BLaER1 (cell line): ENCODE results near the gene LTF.
"Not testable (repeated sequence)": the region's sequence is repeated elsewhere in the genome, so short reads cannot be mapped to it uniquely, and the experiment has no call there.

ENCODE experiments used
- H3K27ac ChIP-seq: shearing (Covaris generic); formaldehyde crosslinking; 2 replicates; pipeline ENCODE4 v1.8.1; 2022
- H3K27me3 ChIP-seq: shearing (Covaris generic); formaldehyde crosslinking; 2 replicates; pipeline ENCODE4 v1.8.1; 2022
- H3K36me3 ChIP-seq: shearing (Covaris generic); formaldehyde crosslinking; 2 replicates; pipeline ENCODE4 v1.8.1; 2022
- H3K4me1 ChIP-seq: shearing (Covaris generic); formaldehyde crosslinking; 2 replicates; pipeline ENCODE4 v1.8.1; 2022
- H3K4me2 ChIP-seq: shearing (Covaris generic); formaldehyde crosslinking; 2 replicates; pipeline ENCODE4 v1.8.1; 2022
- H3K4me3 ChIP-seq: shearing (Covaris generic); formaldehyde crosslinking; 2 replicates; pipeline ENCODE4 v1.8.1; 2022
- H3K9ac ChIP-seq: shearing (Covaris generic); formaldehyde crosslinking; 2 replicates; pipeline ENCODE4 v1.8.1; 2022
- H3K9me3 ChIP-seq: shearing (Covaris generic); formaldehyde crosslinking; 2 replicates; pipeline ENCODE4 v1.8.1; 2022
- H4K20me1 ChIP-seq: shearing (Covaris generic); formaldehyde crosslinking; 2 replicates; pipeline ENCODE4 v1.8.1; 2022
- Cebpa-rat ChIP-seq: shearing (Covaris generic); IDR thresholded peaks from 2 replicates; pipeline ENCODE4 v1.8.1; 2022

LTF gene

GRCh38 chr3:46500656-46501635 lies 36.2 kb upstream of the LTF start:
- H3K4me2 ChIP-seq: peak overlapping the region; percentile 51
- no peak overlapping the region for H3K9ac ChIP-seq
- H3K36me3 ChIP-seq: no peaks in the 10 kb centered on the region
- H3K27ac ChIP-seq: no peak overlapping the region
- no peaks in the 10 kb centered on the region for H3K27me3 ChIP-seq
- no peak overlapping the region for H3K4me3 ChIP-seq
- peaks cover 34% of the 10 kb centered on the region for H3K4me1 ChIP-seq
- peaks cover 20% of the 10 kb centered on the region for H3K9me3 ChIP-seq
- no peak for TF ChIP-seq Cebpa-rat
- H4K20me1 ChIP-seq: no peaks in the 10 kb centered on the region

DNA sequence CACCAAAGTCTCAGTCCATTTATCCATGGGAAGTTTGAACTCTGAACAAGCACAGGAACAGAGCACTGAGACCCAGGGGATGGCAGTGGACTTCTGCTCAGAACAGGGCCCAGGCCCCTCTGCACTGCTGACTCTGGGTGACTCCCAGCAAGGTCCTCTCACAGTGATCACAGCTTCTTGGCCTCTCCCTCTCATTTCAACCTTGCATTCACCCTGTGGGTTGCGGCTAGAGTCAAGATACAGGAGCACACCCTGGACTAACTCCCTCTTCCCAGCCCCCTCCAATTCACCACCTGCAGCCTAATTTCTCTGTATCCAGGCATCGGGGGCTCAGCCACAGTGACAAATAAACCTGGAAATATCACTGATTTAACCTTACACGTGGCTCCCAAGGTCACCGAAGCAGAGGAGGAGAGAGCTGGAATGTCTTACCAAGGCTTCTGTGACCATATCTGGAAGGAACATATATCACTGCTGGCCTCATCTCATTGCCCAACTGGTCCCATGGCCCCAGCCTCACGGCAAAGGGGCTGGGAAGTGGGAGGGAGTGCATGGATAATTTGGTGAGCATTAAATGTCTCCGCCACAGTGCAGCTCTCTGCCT lies 34.3 kb upstream of the LTF start:
- H3K9me3 ChIP-seq: peaks cover 9% of the 10 kb centered on the region
- H3K27ac ChIP-seq: 0 out of 2 replicates have a peak overlapping the region, but pooled peaks have one; percentile 30
- no peak overlapping the region for H3K4me3 ChIP-seq
- no peak overlapping the region for H3K4me2 ChIP-seq
- no peak overlapping the region for H3K9ac ChIP-seq
- peaks cover 37% of the 10 kb centered on the region for H3K4me1 ChIP-seq
- H3K27me3 ChIP-seq: no peaks in the 10 kb centered on the region
- no peaks in the 10 kb centered on the region for H4K20me1 ChIP-seq
- H3K36me3 ChIP-seq: no peaks in the 10 kb centered on the region
- TF ChIP-seq Cebpa-rat: no peak

- H3K4me1 ChIP-seq: peaks cover 39% of the 10 kb centered on the region
- H3K27ac ChIP-seq: peak within 1 kb of the TSS; percentile 55; the same call in 1 of the 2 replicates
- no peak for TF ChIP-seq Cebpa-rat
- H3K9me3 ChIP-seq: peaks cover 4% of the 10 kb centered on the region; the same call in 1 of the 2 replicates
- no peaks in the 10 kb centered on the region for H4K20me1 ChIP-seq
- no peaks in the 10 kb centered on the region for H3K36me3 ChIP-seq
- no peak within 1 kb of the TSS for H3K4me3 ChIP-seq
- H3K27me3 ChIP-seq: no peaks in the 10 kb centered on the region
- no peak within 1 kb of the TSS for H3K9ac ChIP-seq
- peak within 1 kb of the TSS; percentile 17; the same call in 1 of the 2 replicates for H3K4me2 ChIP-seq
These were observed 33.0 kb upstream of the LTF start, which contains the start of gene RTP3 for GRCh38 chr3:46497556-46498265. TSS of gene RTP3 (plus strand) at chr3:46497976. CDS start at chr3:46498063, 87 bp downstream.

GRCh38 chr3:46496746-46497555 lies 32.2 kb upstream of the LTF start:
- Histone ChIP-seq H3K4me1 (peaks cover 42% of the 10 kb centered on the region), H3K9ac (no peak overlapping the region), H3K36me3 (no peaks in the 10 kb centered on the region), H3K27me3 (no peaks in the 10 kb centered on the region), H3K4me2 (peak overlapping the region; percentile 17; the same call in 1 of the 2 replicates), H4K20me1 (no peaks in the 10 kb centered on the region), H3K4me3 (no peak overlapping the region), H3K9me3 (peaks cover 4% of the 10 kb centered on the region; the same call in 1 of the 2 replicates), H3K27ac (peak overlapping the region; percentile 55; the same call in 1 of the 2 replicates)
- no peak for TF ChIP-seq Cebpa-rat

- peaks cover 42% of the 10 kb centered on the region for H3K4me1 ChIP-seq
- H3K9me3 ChIP-seq: peaks cover 4% of the 10 kb centered on the region; the same call in 1 of the 2 replicates
- no peaks in the 10 kb centered on the region for H3K36me3 ChIP-seq
- no peaks in the 10 kb centered on the region for H4K20me1 ChIP-seq
- H3K9ac ChIP-seq: no peak overlapping the region
- no peak overlapping the region for H3K4me3 ChIP-seq
- H3K27ac ChIP-seq: no peak overlapping the region
- no peak for TF ChIP-seq Cebpa-rat
- H3K4me2 ChIP-seq: no peak overlapping the region
- no peaks in the 10 kb centered on the region for H3K27me3 ChIP-seq
These were observed 31.3 kb upstream of the LTF start for GRCh38 chr3:46495901-46496456.

DNA sequence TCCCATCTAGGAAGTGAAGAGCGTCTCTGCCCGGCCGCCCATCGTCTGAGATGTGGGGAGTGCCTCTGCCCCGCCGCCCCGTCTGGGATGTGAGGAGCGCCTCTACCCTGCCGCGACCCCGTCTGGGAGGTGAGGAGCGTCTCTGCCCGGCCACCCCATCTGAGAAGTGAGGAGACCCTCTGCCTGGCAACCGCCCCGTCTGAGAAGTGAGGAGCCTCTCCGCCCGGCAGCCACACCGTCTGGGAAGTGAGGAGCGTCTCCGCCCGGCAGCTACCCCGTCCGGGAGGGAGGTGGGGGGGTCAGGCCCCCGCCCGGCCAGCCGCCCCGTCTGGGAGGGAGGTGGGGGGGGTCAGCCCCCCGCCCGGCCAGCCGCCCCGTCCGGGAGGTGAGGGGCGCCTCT lies 29.8 kb upstream of the LTF start:
- H3K36me3 ChIP-seq, H3K27me3 ChIP-seq, H4K20me1 ChIP-seq, H3K27ac ChIP-seq, H3K4me2 ChIP-seq, H3K9ac ChIP-seq, H3K9me3 ChIP-seq, H3K4me3 ChIP-seq: not testable (repeated sequence)
- peaks cover 48% of the 10 kb centered on the region for H3K4me1 ChIP-seq

- Histone ChIP-seq H3K27me3 (no peaks in the 10 kb centered on the region), H3K4me3 (no peak overlapping the region), H3K4me1 (peaks cover 56% of the 10 kb centered on the region)
These were observed 28.3 kb upstream of the LTF start for GRCh38 chr3:46492890-46493547.

More at GRCh38 chr3:46492890-46493547, 28.3 kb upstream of the LTF start:
- H3K4me2 ChIP-seq: no peak overlapping the region
- peaks cover 4% of the 10 kb centered on the region; the same call in 1 of the 2 replicates for H3K9me3 ChIP-seq
- TF ChIP-seq Cebpa-rat: no peak
- H3K27ac ChIP-seq: peak overlapping the region; percentile 69
- H3K36me3 ChIP-seq: no peaks in the 10 kb centered on the region
- H4K20me1 ChIP-seq: no peaks in the 10 kb centered on the region
- no peak overlapping the region for H3K9ac ChIP-seq
